Neural cell (in vitro differentiated cells): Measurements from ENCODE around the gene CACNA1S. TPM values are rescaled to one million over a fixed set of nuclear protein-coding genes. Genes with fewer than 3 reads are reported as not detected.

ENCODE experiments used
- H2AFZ ChIP-seq: fragments of 200-600, 300-800 bp; sonication (generic), shearing (Covaris generic); 2 replicates; pipeline ENCODE4 v1.6.0; 2014; ENCODE audit warnings: low read depth, mild to moderate bottlenecking, antibody characterized with exemption, low read length, moderate library complexity
- H3F3A ChIP-seq: fragments of 200-600 bp; shearing (Covaris generic); 2 replicates; pipeline ENCODE4 v1.6.1; 2016; ENCODE audit warnings: mild to moderate bottlenecking, moderate library complexity, mixed read lengths, antibody characterized with exemption, low read length; ENCODE audit not compliant: insufficient read depth, poor library complexity, severe bottlenecking
- H3K27ac ChIP-seq: fragments of 200-600, 300-800 bp; sonication (generic), shearing (Covaris generic); 2 replicates; pipeline ENCODE4 v1.5.1; 2014; ENCODE audit warnings: mild to moderate bottlenecking, low read length, moderate library complexity
- H3K27me3 ChIP-seq: fragments of 300-800, 200-600 bp; sonication (generic), shearing (Covaris generic); 2 replicates; pipeline ENCODE4 v1.6.0; 2014; ENCODE audit warnings: mild to moderate bottlenecking, low read depth, low read length, moderate library complexity; ENCODE audit not compliant: insufficient read depth
- H3K36me3 ChIP-seq: fragments of 300-800, 200-600 bp; sonication (generic), shearing (Covaris generic); 2 replicates; pipeline ENCODE4 v1.5.1; 2014; ENCODE audit warnings: mild to moderate bottlenecking, antibody characterized with exemption, low read length, moderate library complexity; ENCODE audit not compliant: insufficient read depth
- H3K4me2 ChIP-seq: fragments of 300-800, 200-600 bp; sonication (generic), shearing (Covaris generic); 2 replicates; pipeline ENCODE4 v1.6.0; 2014; ENCODE audit warnings: mild to moderate bottlenecking, low read length
- H3K4me3 ChIP-seq: fragments of 300-800, 200-600 bp; sonication (generic), shearing (Covaris generic); 2 replicates; pipeline ENCODE4 v1.5.1; 2014; ENCODE audit warnings: mild to moderate bottlenecking, low read length, moderate library complexity
- H3K79me2 ChIP-seq: fragments of 200-600 bp; shearing (Covaris generic); replicated peaks from 2 replicates; pipeline ENCODE4 v1.6.0; 2014; ENCODE audit warnings: mild to moderate bottlenecking, low read length, moderate library complexity; ENCODE audit not compliant: insufficient read depth
- H3K9ac ChIP-seq: fragments of 300-800, 200-600 bp; sonication (generic), shearing (Covaris generic); 2 replicates; pipeline ENCODE4 v1.6.1; 2016; ENCODE audit warnings: mild to moderate bottlenecking, low read length, mixed read lengths
- H3K9me2 ChIP-seq: fragments of 200-600 bp; shearing (Covaris generic); 2 replicates; pipeline ENCODE4 v1.6.1; 2016; ENCODE audit warnings: mild to moderate bottlenecking, low read length, mixed read lengths; ENCODE audit not compliant: insufficient read depth
- H3K9me3 ChIP-seq: fragments of 200-600, 300-800 bp; sonication (generic), shearing (Covaris generic); 2 replicates; pipeline ENCODE4 v1.6.1; 2016; ENCODE audit warnings: mild to moderate bottlenecking, mixed run types, low read length, moderate library complexity, mixed read lengths
- H4K20me1 ChIP-seq: fragments of 200-600 bp; shearing (Covaris generic); 2 replicates; pipeline ENCODE4 v1.6.1; 2016; ENCODE audit warnings: mild to moderate bottlenecking, mixed run types; ENCODE audit not compliant: insufficient read depth
- CTCF ChIP-seq: fragments of 450-650 bp; IDR thresholded peaks from 2 replicates; pipeline ENCODE4 v1.5.1; 2014; ENCODE audit warnings: antibody characterized with exemption, mild to moderate bottlenecking, moderate library complexity; ENCODE audit not compliant: poor library complexity, severe bottlenecking
- EP300 ChIP-seq: fragments of 450-650 bp; conservative IDR thresholded peaks from 2 replicates; pipeline ENCODE4 v1.6.1; 2014; ENCODE audit warnings: antibody characterized with exemption, mild to moderate bottlenecking, moderate library complexity; ENCODE audit not compliant: poor library complexity, severe bottlenecking
- EZH2 ChIP-seq: fragments of 200-600, 300-800 bp; shearing (Covaris generic), sonication (generic); IDR thresholded peaks from 2 replicates; pipeline ENCODE4 v1.6.1; 2014; ENCODE audit warnings: antibody characterized with exemption, low read length, borderline replicate concordance, mild to moderate bottlenecking; ENCODE audit not compliant: insufficient read depth, poor library complexity, severe bottlenecking
- MXI1 ChIP-seq: fragments of 450-650 bp; conservative IDR thresholded peaks from 2 replicates; pipeline ENCODE4 v1.6.1; 2014; ENCODE audit warnings: antibody characterized with exemption, mild to moderate bottlenecking; ENCODE audit not compliant: poor library complexity, severe bottlenecking
- POLR2AphosphoS5 ChIP-seq: IDR thresholded peaks from 2 replicates; pipeline ENCODE4 v1.6.1; 2012
- RAD21 ChIP-seq: fragments of 450-650 bp; conservative IDR thresholded peaks from 2 replicates; pipeline ENCODE4 v1.6.1; 2014; ENCODE audit warnings: antibody characterized with exemption, mild to moderate bottlenecking, moderate library complexity
- SMC3 ChIP-seq: fragments of 450-650 bp; conservative IDR thresholded peaks from 2 replicates; pipeline ENCODE4 v1.6.1; 2014; ENCODE audit warnings: antibody characterized with exemption, mild to moderate bottlenecking, moderate library complexity; ENCODE audit not compliant: poor library complexity
- TAF1 ChIP-seq: IDR thresholded peaks from 2 replicates; pipeline ENCODE4 v1.6.1; 2012; ENCODE audit warnings: low read depth
- polyA plus RNA-seq: library from polyadenylated mRNA; depleted of rRNA; stranded (reverse); fragments of >200 nt; gene quantifications from 2 replicates; pipeline ENCODE4 v1.2.3, GENCODE V29; 2014
- TF ChIP-seq, protein P1 (sequence below): IDR thresholded peaks from 2 replicates; pipeline ENCODE4 v1.6.1; 2012; ENCODE audit warnings: borderline replicate concordance

The CACNA1S gene
- polyA plus RNA-seq, 1 donor from 2014 or later: 0.05 TPM

GRCh38 chr1:201093561-201093960 lies 18.7 kb downstream of the CACNA1S start:
- Histone ChIP-seq H3K9ac (no peak overlapping the region), H3F3A (no peaks in the 10 kb centered on the region), H2AFZ (no peak overlapping the region), H3K9me3 (no peaks in the 10 kb centered on the region), H3K9me2 (no peaks in the 10 kb centered on the region), H3K79me2 (no peaks in the 10 kb centered on the region), H3K27me3 (no peaks in the 10 kb centered on the region), H3K36me3 (no peaks in the 10 kb centered on the region), H4K20me1 (no peaks in the 10 kb centered on the region), H3K27ac (no peak overlapping the region), H3K4me3 (no peak overlapping the region), H3K4me2 (no peak overlapping the region)
- TF ChIP-seq EZH2: no peak
- TF ChIP-seq EP300: no peak
- TF ChIP-seq SMC3: no peak
- TF ChIP-seq, protein P1, sequence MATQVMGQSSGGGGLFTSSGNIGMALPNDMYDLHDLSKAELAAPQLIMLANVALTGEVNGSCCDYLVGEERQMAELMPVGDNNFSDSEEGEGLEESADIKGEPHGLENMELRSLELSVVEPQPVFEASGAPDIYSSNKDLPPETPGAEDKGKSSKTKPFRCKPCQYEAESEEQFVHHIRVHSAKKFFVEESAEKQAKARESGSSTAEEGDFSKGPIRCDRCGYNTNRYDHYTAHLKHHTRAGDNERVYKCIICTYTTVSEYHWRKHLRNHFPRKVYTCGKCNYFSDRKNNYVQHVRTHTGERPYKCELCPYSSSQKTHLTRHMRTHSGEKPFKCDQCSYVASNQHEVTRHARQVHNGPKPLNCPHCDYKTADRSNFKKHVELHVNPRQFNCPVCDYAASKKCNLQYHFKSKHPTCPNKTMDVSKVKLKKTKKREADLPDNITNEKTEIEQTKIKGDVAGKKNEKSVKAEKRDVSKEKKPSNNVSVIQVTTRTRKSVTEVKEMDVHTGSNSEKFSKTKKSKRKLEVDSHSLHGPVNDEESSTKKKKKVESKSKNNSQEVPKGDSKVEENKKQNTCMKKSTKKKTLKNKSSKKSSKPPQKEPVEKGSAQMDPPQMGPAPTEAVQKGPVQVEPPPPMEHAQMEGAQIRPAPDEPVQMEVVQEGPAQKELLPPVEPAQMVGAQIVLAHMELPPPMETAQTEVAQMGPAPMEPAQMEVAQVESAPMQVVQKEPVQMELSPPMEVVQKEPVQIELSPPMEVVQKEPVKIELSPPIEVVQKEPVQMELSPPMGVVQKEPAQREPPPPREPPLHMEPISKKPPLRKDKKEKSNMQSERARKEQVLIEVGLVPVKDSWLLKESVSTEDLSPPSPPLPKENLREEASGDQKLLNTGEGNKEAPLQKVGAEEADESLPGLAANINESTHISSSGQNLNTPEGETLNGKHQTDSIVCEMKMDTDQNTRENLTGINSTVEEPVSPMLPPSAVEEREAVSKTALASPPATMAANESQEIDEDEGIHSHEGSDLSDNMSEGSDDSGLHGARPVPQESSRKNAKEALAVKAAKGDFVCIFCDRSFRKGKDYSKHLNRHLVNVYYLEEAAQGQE: no peak
- TF ChIP-seq MXI1: no peak
- no peak for TF ChIP-seq TAF1
- no peak for TF ChIP-seq POLR2AphosphoS5
- no peak for TF ChIP-seq CTCF
- TF ChIP-seq RAD21: no peak

DNA sequence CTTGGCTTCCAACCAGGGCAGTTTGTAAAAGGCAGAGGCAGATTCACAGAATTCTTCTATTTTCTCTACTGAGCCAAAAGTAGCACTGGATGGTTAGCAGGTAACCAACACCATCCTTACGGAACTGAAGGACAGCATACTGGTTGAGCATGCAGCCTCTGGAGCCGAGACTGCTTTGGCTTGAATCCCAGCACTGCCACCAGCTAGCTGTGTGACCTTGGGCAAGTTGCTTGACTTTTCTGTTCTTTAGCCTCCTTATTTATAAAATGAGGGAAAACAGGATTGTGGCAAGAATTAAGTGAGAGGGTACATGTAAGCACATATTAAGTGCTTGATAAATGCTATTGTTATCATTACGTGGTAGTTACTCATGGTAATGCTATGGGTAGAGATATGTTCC lies 19.5 kb downstream of the CACNA1S start:
- Histone ChIP-seq H4K20me1 (no peaks in the 10 kb centered on the region), H3K27me3 (no peaks in the 10 kb centered on the region), H3K36me3 (no peaks in the 10 kb centered on the region), H3K9me3 (no peaks in the 10 kb centered on the region), H3F3A (no peaks in the 10 kb centered on the region), H3K27ac (no peak overlapping the region), H3K4me2 (no peak overlapping the region), H3K4me3 (no peak overlapping the region), H3K9me2 (no peaks in the 10 kb centered on the region), H2AFZ (no peak overlapping the region), H3K79me2 (no peaks in the 10 kb centered on the region), H3K9ac (no peak overlapping the region)
- TF ChIP-seq EP300 (no peak), MXI1 (no peak)

GRCh38 chr1:201091256-201091655 lies 21.0 kb downstream of the CACNA1S start:
- Histone ChIP-seq H3K79me2 (no peaks in the 10 kb centered on the region), H3K27me3 (no peaks in the 10 kb centered on the region), H3K9ac (no peak overlapping the region), H3K9me2 (no peaks in the 10 kb centered on the region), H4K20me1 (no peaks in the 10 kb centered on the region), H3K4me2 (no peak overlapping the region), H3K9me3 (no peaks in the 10 kb centered on the region), H3K4me3 (no peak overlapping the region), H3F3A (no peaks in the 10 kb centered on the region), H3K27ac (no peak overlapping the region), H2AFZ (no peak overlapping the region), H3K36me3 (no peaks in the 10 kb centered on the region)
- TF ChIP-seq, protein P1: no peak
- TF ChIP-seq RAD21 (no peak), EP300 (no peak), EZH2 (no peak), MXI1 (no peak), TAF1 (no peak), CTCF (no peak), SMC3 (no peak), POLR2AphosphoS5 (no peak)
